Measurements from ENCODE around the gene PACSIN2.

GRCh38 chr22:43018615-43019014 is 3.7 kb upstream of the PACSIN2 start:
- no peak for TF ChIP-seq CTCF (IDR thresholded peaks at IDR 0.05)
- TF ChIP-seq EP300 (IDR thresholded peaks at IDR 0.05): no peak

Measured in gastroesophageal sphincter (tissue), 3 donors.